ENCODE measurements around the gene RHBDD2. TPM values are rescaled to one million over a fixed set of nuclear protein-coding genes. Genes with fewer than 3 reads are reported as not detected.

The RHBDD2 gene
- polyA plus RNA-seq, 1 of the 3 experiments (the other 2 are of a cell fraction): 77.6 TPM

DNA sequence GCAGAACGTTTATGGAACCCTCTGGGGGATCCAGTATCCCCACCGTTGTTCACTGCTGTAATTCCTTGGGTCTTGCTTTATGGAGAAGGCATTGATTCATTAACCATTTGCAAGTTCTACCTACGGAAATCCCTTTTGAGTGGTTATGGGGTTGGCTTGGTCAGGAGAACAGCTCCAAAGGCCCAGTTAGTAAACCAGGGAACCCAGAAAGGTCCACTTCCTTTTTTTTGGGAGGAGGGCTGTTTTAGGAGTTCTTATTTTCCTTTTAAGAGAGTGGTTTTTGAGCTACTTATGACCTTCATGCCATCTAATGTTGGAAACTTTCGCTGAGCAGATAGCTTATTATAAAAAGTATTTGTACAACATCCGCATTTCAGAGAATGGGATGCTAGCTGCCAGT is 37.4 kb downstream of the RHBDD2 start:
- 85% methylated on average over 5 of the region's 5 CpGs for WGBS (ENCODE audit: low lambda C conversion rate)
- Histone ChIP-seq H3K4me2 (peak overlapping the region; percentile 100), H3K9me2 (no peaks in the 10 kb centered on the region), H3K4me1 (ENCODE audit: control insufficient read depth in 1 of 2, insufficient read depth in 2 of 2, low read depth in 1 of 2, low read length in 1 of 2) (peaks cover 5 to 10% of the 10 kb centered on the region in 2 experiments; a peak in 2 of 4 replicates), H3K9me3 (no peaks in the 10 kb centered on the region), H3K79me2 (ENCODE audit: insufficient read depth) (peaks cover 52% of the 10 kb centered on the region), H3F3A (replicated peaks; ENCODE audit: insufficient read depth) (peaks cover 5% of the 10 kb centered on the region), H2AFZ (ENCODE audit: low read depth) (peak overlapping the region; percentile 91; the same call in 1 of the 2 replicates), H3K4me3 (ENCODE audit: low read depth in 2 of 2, low read length in 1 of 2) (peak overlapping the region; percentile 74 to 93; a peak in 3 of 4 replicates), H3K27me3 (ENCODE audit: insufficient read depth) (no peaks in the 10 kb centered on the region), H3K27ac (ENCODE audit: low read depth in 2 of 2, low read length in 1 of 2) (no peak overlapping the region), H3K36me3 (replicated peaks in 1 of 2; ENCODE audit: control insufficient read depth in 1 of 2, insufficient read depth in 2 of 2, low read length in 1 of 2) (no peaks in the 10 kb centered on the region), H4K20me1 (ENCODE audit: insufficient read depth) (peaks cover 3% of the 10 kb centered on the region), H3K9ac (no peak overlapping the region)
- no peak for DNase-seq
- POLR2A ChIA-PET: interaction anchor here (0.6 to 3.1 kb wide), 11 partner anchors 9 to 104 kb away, joined by 3 to 21 read pairs (median 4); partner anchors contain the start of gene RHBDD2
- CTCF ChIA-PET: interaction anchor here (1.1 to 2.9 kb wide), 7 partner anchors 9 to 104 kb away, joined by 3 to 13 read pairs (median 5); no protein-coding TSS in a partner anchor
- TF ChIP-seq GABPA (IDR thresholded peaks at IDR 0.05; ENCODE audit: low read depth) (no peak), YY1 (IDR thresholded peaks at IDR 0.05; ENCODE audit: low read depth) (no peak), ELF1 (IDR thresholded peaks at IDR 0.05) (no peak)
- TF ChIP-seq, protein P1, sequence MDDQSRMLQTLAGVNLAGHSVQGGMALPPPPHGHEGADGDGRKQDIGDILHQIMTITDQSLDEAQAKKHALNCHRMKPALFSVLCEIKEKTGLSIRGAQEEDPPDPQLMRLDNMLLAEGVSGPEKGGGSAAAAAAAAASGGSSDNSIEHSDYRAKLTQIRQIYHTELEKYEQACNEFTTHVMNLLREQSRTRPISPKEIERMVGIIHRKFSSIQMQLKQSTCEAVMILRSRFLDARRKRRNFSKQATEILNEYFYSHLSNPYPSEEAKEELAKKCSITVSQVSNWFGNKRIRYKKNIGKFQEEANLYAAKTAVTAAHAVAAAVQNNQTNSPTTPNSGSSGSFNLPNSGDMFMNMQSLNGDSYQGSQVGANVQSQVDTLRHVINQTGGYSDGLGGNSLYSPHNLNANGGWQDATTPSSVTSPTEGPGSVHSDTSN (IDR thresholded peaks at IDR 0.05): no peak
- TF ChIP-seq, protein P2, sequence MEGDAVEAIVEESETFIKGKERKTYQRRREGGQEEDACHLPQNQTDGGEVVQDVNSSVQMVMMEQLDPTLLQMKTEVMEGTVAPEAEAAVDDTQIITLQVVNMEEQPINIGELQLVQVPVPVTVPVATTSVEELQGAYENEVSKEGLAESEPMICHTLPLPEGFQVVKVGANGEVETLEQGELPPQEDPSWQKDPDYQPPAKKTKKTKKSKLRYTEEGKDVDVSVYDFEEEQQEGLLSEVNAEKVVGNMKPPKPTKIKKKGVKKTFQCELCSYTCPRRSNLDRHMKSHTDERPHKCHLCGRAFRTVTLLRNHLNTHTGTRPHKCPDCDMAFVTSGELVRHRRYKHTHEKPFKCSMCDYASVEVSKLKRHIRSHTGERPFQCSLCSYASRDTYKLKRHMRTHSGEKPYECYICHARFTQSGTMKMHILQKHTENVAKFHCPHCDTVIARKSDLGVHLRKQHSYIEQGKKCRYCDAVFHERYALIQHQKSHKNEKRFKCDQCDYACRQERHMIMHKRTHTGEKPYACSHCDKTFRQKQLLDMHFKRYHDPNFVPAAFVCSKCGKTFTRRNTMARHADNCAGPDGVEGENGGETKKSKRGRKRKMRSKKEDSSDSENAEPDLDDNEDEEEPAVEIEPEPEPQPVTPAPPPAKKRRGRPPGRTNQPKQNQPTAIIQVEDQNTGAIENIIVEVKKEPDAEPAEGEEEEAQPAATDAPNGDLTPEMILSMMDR (IDR thresholded peaks at IDR 0.05): no peak
- TF ChIP-seq, protein P3, sequence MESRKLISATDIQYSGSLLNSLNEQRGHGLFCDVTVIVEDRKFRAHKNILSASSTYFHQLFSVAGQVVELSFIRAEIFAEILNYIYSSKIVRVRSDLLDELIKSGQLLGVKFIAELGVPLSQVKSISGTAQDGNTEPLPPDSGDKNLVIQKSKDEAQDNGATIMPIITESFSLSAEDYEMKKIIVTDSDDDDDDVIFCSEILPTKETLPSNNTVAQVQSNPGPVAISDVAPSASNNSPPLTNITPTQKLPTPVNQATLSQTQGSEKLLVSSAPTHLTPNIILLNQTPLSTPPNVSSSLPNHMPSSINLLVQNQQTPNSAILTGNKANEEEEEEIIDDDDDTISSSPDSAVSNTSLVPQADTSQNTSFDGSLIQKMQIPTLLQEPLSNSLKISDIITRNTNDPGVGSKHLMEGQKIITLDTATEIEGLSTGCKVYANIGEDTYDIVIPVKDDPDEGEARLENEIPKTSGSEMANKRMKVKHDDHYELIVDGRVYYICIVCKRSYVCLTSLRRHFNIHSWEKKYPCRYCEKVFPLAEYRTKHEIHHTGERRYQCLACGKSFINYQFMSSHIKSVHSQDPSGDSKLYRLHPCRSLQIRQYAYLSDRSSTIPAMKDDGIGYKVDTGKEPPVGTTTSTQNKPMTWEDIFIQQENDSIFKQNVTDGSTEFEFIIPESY (IDR thresholded peaks at IDR 0.05; ENCODE audit: borderline replicate concordance, low read depth): no peak

DNA sequence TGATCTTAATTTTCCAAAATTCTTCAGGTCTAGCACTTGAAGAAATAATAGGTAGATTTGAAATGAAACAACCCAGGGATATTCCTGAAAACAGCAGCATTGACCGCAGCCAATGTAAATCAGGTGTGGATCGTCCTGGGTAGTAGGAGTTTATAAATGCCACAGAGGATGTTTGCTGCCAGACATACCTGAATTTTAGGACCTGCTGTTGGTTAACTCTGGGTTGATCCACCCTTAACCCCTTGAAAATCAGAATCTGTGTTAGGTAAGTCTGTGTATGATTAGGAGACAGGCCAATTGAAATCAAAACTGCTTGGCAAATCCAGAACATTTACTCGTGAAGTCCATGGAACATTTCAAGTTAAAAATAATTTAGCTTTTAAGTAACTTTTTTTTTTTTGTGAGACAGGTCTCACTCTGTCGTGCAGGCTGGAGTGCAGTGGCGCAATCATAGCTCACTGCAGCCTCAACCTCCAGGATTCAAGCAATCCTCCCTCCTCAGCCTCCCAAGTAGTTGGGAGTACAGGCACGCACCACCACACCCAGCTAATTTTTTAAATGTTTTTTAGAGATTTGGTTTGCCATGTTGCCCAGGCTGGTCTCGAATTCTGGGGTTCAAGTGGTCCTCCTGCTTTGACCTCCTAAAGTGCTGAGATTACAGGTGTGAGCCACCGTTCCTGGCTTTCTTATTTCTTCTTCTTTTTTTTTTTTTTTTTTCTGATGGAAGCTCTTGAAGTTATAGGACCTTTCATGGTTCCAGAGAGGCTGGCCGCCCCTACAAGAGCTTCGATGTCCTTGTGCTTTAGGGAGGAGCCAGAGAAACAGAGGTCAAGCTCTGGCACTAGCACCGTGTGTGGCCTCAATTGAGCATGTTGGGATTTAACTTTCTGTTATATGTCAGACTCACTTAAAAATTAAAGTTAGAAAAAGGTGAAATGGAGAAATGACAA is 38.1 kb downstream of the RHBDD2 start:
- Histone ChIP-seq H3K4me2 (peak overlapping the region; percentile 100; the same call in 1 of the 2 replicates), H3K27ac (ENCODE audit: low read depth in 2 of 2, low read length in 1 of 2) (no peak overlapping the region), H3F3A (replicated peaks; ENCODE audit: insufficient read depth) (peaks cover 5% of the 10 kb centered on the region), H3K27me3 (ENCODE audit: insufficient read depth) (no peaks in the 10 kb centered on the region), H3K9me3 (no peaks in the 10 kb centered on the region), H3K9me2 (no peaks in the 10 kb centered on the region), H3K79me2 (ENCODE audit: insufficient read depth) (peaks cover 52% of the 10 kb centered on the region), H3K4me3 (ENCODE audit: low read depth in 2 of 2, low read length in 1 of 2) (0 out of 4 replicates have a peak overlapping the region, but pooled peaks of 1 of the 2 experiments have one; percentile 93), H2AFZ (ENCODE audit: low read depth) (no peak overlapping the region), H4K20me1 (ENCODE audit: insufficient read depth) (peaks cover 10% of the 10 kb centered on the region), H3K36me3 (replicated peaks in 1 of 2; ENCODE audit: control insufficient read depth in 1 of 2, insufficient read depth in 2 of 2, low read length in 1 of 2) (no peaks in the 10 kb centered on the region), H3K4me1 (ENCODE audit: control insufficient read depth in 1 of 2, insufficient read depth in 2 of 2, low read depth in 1 of 2, low read length in 1 of 2) (peaks cover 5 to 10% of the 10 kb centered on the region in 2 experiments; a peak in 2 of 4 replicates), H3K9ac (no peak overlapping the region)
- CTCF ChIA-PET: interaction anchor here (1.1 to 2.0 kb wide), 4 partner anchors 8 to 103 kb away, joined by 3 to 7 read pairs (median 5); no protein-coding TSS in a partner anchor
- no peak for DNase-seq
- no peak for TF ChIP-seq JUND (IDR thresholded peaks at IDR 0.05)
- no peak for TF ChIP-seq FOSL2 (IDR thresholded peaks at IDR 0.05; ENCODE audit: borderline replicate concordance, low read depth)
- TF ChIP-seq TAF1 (IDR thresholded peaks at IDR 0.05; ENCODE audit: borderline replicate concordance, low read depth, low read length): no peak
- no peak for TF ChIP-seq RCOR1 (IDR thresholded peaks at IDR 0.05; ENCODE audit: low read length)
- no peak for TF ChIP-seq SIN3A (IDR thresholded peaks at IDR 0.05; ENCODE audit: borderline replicate concordance, low read depth, low read length)
- no peak for TF ChIP-seq EP300 (IDR thresholded peaks at IDR 0.05; ENCODE audit: borderline replicate concordance in 1 of 2, low read depth in 1 of 2, low read length in 1 of 2)
- no peak for TF ChIP-seq SMC3 (IDR thresholded peaks at IDR 0.05; ENCODE audit: low read depth, low read length)
- 92% methylated on average over 11 of the region's 11 CpGs for WGBS (ENCODE audit: low lambda C conversion rate)
- POLR2A ChIA-PET: interaction anchor here (0.6 to 3.1 kb wide), 5 partner anchors 8 to 100 kb away, joined by 3 to 21 read pairs (median 3); no protein-coding TSS in a partner anchor
